ENCODE data around the gene GRID2.

The GRID2 gene

GRCh38 chr4:92516450-92516849 lies 212.7 kb downstream of the GRID2 start:
- DNase-seq (ENCODE audit: low read depth, low spot score), result no peak
- H3K27ac ChIP-seq, result no peak overlapping the region

GRCh38 chr4:92519727-92520126 lies 216.0 kb downstream of the GRID2 start:
- DNase-seq (ENCODE audit: low read depth, low spot score), result no peak
- no peak overlapping the region for H3K27ac ChIP-seq

- no peak overlapping the region for H3K27ac ChIP-seq
- DNase-seq (ENCODE audit: low read depth, low spot score), result no peak
Measured at GRCh38 chr4:92520563-92520962, 216.8 kb downstream of the GRID2 start.

GRCh38 chr4:92521941-92522340 lies 218.2 kb downstream of the GRID2 start:
- no peak for DNase-seq (ENCODE audit: low read depth, low spot score)
- no peak overlapping the region for H3K27ac ChIP-seq

- DNase-seq (ENCODE audit: low read depth, low spot score), result no peak
- H3K27ac ChIP-seq, result no peak overlapping the region
Measured at GRCh38 chr4:92522356-92522755, 218.6 kb downstream of the GRID2 start.

GRCh38 chr4:92524131-92524530 lies 220.4 kb downstream of the GRID2 start:
- no peak for DNase-seq (ENCODE audit: low read depth, low spot score)
- no peak overlapping the region for H3K27ac ChIP-seq

GRCh38 chr4:92528541-92528940 lies 224.8 kb downstream of the GRID2 start:
- DNase-seq (ENCODE audit: low read depth, low spot score), result no peak
- H3K27ac ChIP-seq, result no peak overlapping the region

GRCh38 chr4:92529510-92529909 lies 225.7 kb downstream of the GRID2 start:
- no peak for DNase-seq (ENCODE audit: low read depth, low spot score)
- no peak overlapping the region for H3K27ac ChIP-seq

- no peak overlapping the region for H3K27ac ChIP-seq
Measured at GRCh38 chr4:92535599-92535998, 231.8 kb downstream of the GRID2 start.

GRCh38 chr4:92551616-92552015 lies 247.8 kb downstream of the GRID2 start:
- DNase-seq (ENCODE audit: low read depth, low spot score), result no peak
- no peak overlapping the region for H3K27ac ChIP-seq

More at GRCh38 chr4:92535599-92535998, 231.8 kb downstream of the GRID2 start:
- DNase-seq (ENCODE audit: low read depth, low spot score), result no peak

GRCh38 chr4:92566269-92566668 lies 262.5 kb downstream of the GRID2 start:
- H3K27ac ChIP-seq, result no peak overlapping the region
- DNase-seq (ENCODE audit: low read depth, low spot score), result no peak

GRCh38 chr4:92580816-92581215 lies 277.1 kb downstream of the GRID2 start:
- DNase-seq (ENCODE audit: low read depth, low spot score), result no peak
- H3K27ac ChIP-seq, result no peak overlapping the region

GRCh38 chr4:92599044-92599443 lies 295.3 kb downstream of the GRID2 start:
- peak; percentile 72 for DNase-seq (ENCODE audit: low read depth, low spot score)

GRCh38 chr4:92600638-92601037 lies 296.9 kb downstream of the GRID2 start:
- H3K27ac ChIP-seq, result no peak overlapping the region
- DNase-seq (ENCODE audit: low read depth, low spot score), result no peak

More at GRCh38 chr4:92599044-92599443, 295.3 kb downstream of the GRID2 start:
- H3K27ac ChIP-seq, result no peak overlapping the region

GRCh38 chr4:92606227-92606626 lies 302.5 kb downstream of the GRID2 start:
- no peak overlapping the region for H3K27ac ChIP-seq
- no peak for DNase-seq (ENCODE audit: low read depth, low spot score)

- H3K27ac ChIP-seq, result no peak overlapping the region
- DNase-seq (ENCODE audit: low read depth, low spot score), result no peak
Measured at GRCh38 chr4:92615049-92615448, 311.3 kb downstream of the GRID2 start.

- no peak for DNase-seq (ENCODE audit: low read depth, low spot score)
- H3K27ac ChIP-seq, result no peak overlapping the region
Measured at GRCh38 chr4:92618968-92619367, 315.2 kb downstream of the GRID2 start.

- H3K27ac ChIP-seq, result no peak overlapping the region
- no peak for DNase-seq (ENCODE audit: low read depth, low spot score)
Measured at GRCh38 chr4:92629302-92629701, 325.5 kb downstream of the GRID2 start.

- no peak for DNase-seq (ENCODE audit: low read depth, low spot score)
- H3K27ac ChIP-seq, result no peak overlapping the region
Measured at GRCh38 chr4:92634882-92635281, 331.1 kb downstream of the GRID2 start.

GRCh38 chr4:92636038-92636806 lies 332.5 kb downstream of the GRID2 start:
- no peak overlapping the region for H3K27ac ChIP-seq
- DNase-seq (ENCODE audit: low read depth, low spot score), result no peak

GRCh38 chr4:92641409-92641808 lies 337.6 kb downstream of the GRID2 start:
- H3K27ac ChIP-seq, result no peak overlapping the region
- DNase-seq (ENCODE audit: low read depth, low spot score), result no peak

GRCh38 chr4:92646826-92647225 lies 343.1 kb downstream of the GRID2 start:
- H3K27ac ChIP-seq, result no peak overlapping the region
- DNase-seq (ENCODE audit: low read depth, low spot score), result no peak
